Femur (tissue), 1 donor: ENCODE data around the gene CLECL1.
"Not testable (repeated sequence)": the region's sequence is repeated elsewhere in the genome, so short reads cannot be mapped to it uniquely, and the experiment has no call there.

Experiments
- DNase-seq: peaks from one replicate; pipeline ENCODE4 v3.0.0-alpha.2; 2017

Gene CLECL1

GRCh38 chr12:9692909-9693308 is 40.0 kb downstream of the CLECL1 start:
- DNase-seq: no peak

GRCh38 chr12:9687228-9687627 is 45.7 kb downstream of the CLECL1 start:
- no peak for DNase-seq

- no peak for DNase-seq
These were observed 47.0 kb downstream of the CLECL1 start for GRCh38 chr12:9685915-9686314.

GRCh38 chr12:9685366-9685765 is 47.5 kb downstream of the CLECL1 start:
- DNase-seq: not testable (repeated sequence)

- not testable (repeated sequence) for DNase-seq
These were observed 49.9 kb downstream of the CLECL1 start for GRCh38 chr12:9682949-9683348.

GRCh38 chr12:9682508-9682907 is 50.4 kb downstream of the CLECL1 start:
- DNase-seq: not testable (repeated sequence)

GRCh38 chr12:9674226-9674590 is 58.7 kb downstream of the CLECL1 start:
- DNase-seq: no peak

GRCh38 chr12:9673404-9674225 is 59.3 kb downstream of the CLECL1 start:
- peak; percentile 53 for DNase-seq
